HepG2 (cell line): ENCODE results near the gene PPP1R13B. TPM values are rescaled to one million over a fixed set of nuclear protein-coding genes. Genes with fewer than 3 reads are reported as not detected.
A peak's percentile ranks its signal among the peaks of the same experiment; 100 is the strongest.

Experiments
- AGO2 ChIP-seq: fragments of 200-400 bp; formaldehyde crosslinking; optimal IDR thresholded peaks from 2 replicates; pipeline ENCODE3; 2017; ENCODE audit warnings: mild to moderate bottlenecking, low read depth, low read length, moderate library complexity
- DR1 ChIP-seq: sonication (generic); formaldehyde crosslinking; IDR thresholded peaks from 2 replicates; pipeline ENCODE4 v1.8.0; 2021; ENCODE audit warnings: mild to moderate bottlenecking, missing genetic modification reagents, inconsistent platforms
- HNRNPLL ChIP-seq: fragments of 200-400 bp; formaldehyde crosslinking; IDR thresholded peaks from 2 replicates; pipeline ENCODE4 v1.6.1; 2017; ENCODE audit warnings: mild to moderate bottlenecking, low read depth, low read length; ENCODE audit not compliant: poor library complexity, severe bottlenecking
- KDM2A ChIP-seq: sonication (generic); formaldehyde crosslinking; IDR thresholded peaks from 2 replicates; pipeline ENCODE4 v1.4.0; 2020; ENCODE audit warnings: low read depth, missing genetic modification reagents, borderline replicate concordance
- NFE2 ChIP-seq: sonication (generic); formaldehyde crosslinking; IDR thresholded peaks from 2 replicates; pipeline ENCODE4 v1.4.0; 2020; ENCODE audit warnings: missing genetic modification reagents
- PHF5A ChIP-seq: IDR thresholded peaks from one replicate; pipeline ENCODE4 v1.6.1; 2018; ENCODE audit warnings: low read depth, missing genetic modification reagents; ENCODE audit not compliant: unreplicated experiment
- POLR2AphosphoS5 ChIP-seq: IDR thresholded peaks from 2 replicates; pipeline ENCODE4 v1.6.1; 2012; ENCODE audit warnings: low read depth, low read length
- REST ChIP-seq, 2 experiments: IDR thresholded peaks; 2 replicates each; pipeline ENCODE4 v1.6.1; 2011 to 2012; ENCODE audit warnings: low read length in 2 of 2, borderline replicate concordance in 1 of 2, low read depth in 1 of 2, mild to moderate bottlenecking in 1 of 2, moderate library complexity in 1 of 2
- RXRA ChIP-seq: sonication (generic); formaldehyde crosslinking; IDR thresholded peaks from 2 replicates; pipeline ENCODE4 v1.5.1; 2020; ENCODE audit warnings: missing genetic modification reagents
- SP5 ChIP-seq: IDR thresholded peaks from 2 replicates; pipeline ENCODE4 v1.6.1; 2016; ENCODE audit warnings: low read depth, borderline replicate concordance
- TFAP4 ChIP-seq: sonication (generic); IDR thresholded peaks from 2 replicates; pipeline ENCODE4 v1.6.1; 2016; ENCODE audit warnings: low read depth, borderline replicate concordance
- ZBTB42 ChIP-seq: sonication (generic); formaldehyde crosslinking; IDR thresholded peaks from 2 replicates; pipeline ENCODE4 v1.5.0; 2020; ENCODE audit warnings: mild to moderate bottlenecking, missing genetic modification reagents
- ZNF34 ChIP-seq: sonication (generic); formaldehyde crosslinking; IDR thresholded peaks from 2 replicates; pipeline ENCODE4 v1.4.0; 2020; ENCODE audit warnings: mild to moderate bottlenecking, missing genetic modification reagents, borderline replicate concordance
- ZNF407 ChIP-seq: sonication (generic); formaldehyde crosslinking; IDR thresholded peaks from one replicate; pipeline ENCODE4 v1.5.1; 2020; ENCODE audit warnings: mild to moderate bottlenecking, missing genetic modification reagents; ENCODE audit errors: not compliant biosample characterization
- ZNF468 ChIP-seq: sonication (generic); formaldehyde crosslinking; IDR thresholded peaks from 2 replicates; pipeline ENCODE4 v1.8.0; 2022; ENCODE audit warnings: mild to moderate bottlenecking, moderate library complexity, missing genetic modification reagents
- ZNF761 ChIP-seq: sonication (generic); formaldehyde crosslinking; conservative IDR thresholded peaks from 2 replicates; pipeline ENCODE4 v1.4.0; 2020; ENCODE audit warnings: mild to moderate bottlenecking, missing genetic modification reagents
- ZNF780A ChIP-seq: sonication (generic); formaldehyde crosslinking; IDR thresholded peaks from 2 replicates; pipeline ENCODE4 v1.8.0; 2022; ENCODE audit warnings: mild to moderate bottlenecking, missing genetic modification reagents, moderate library complexity
- ZSCAN21 ChIP-seq: sonication (generic); formaldehyde crosslinking; IDR thresholded peaks from 2 replicates; pipeline ENCODE4 v1.8.0; 2022; ENCODE audit warnings: mild to moderate bottlenecking, missing genetic modification reagents, moderate library complexity, borderline replicate concordance
- polyA plus RNA-seq, 8 experiments: library from polyadenylated mRNA; depleted of rRNA in 3 of 8; stranded (reverse) in 7 of 8; unstranded in 1 of 8; fragments of >200 nt; fragmentation: Illumina TruSeq in 4 of 8; extraction: Trizol in 4 of 8; gene quantifications; 2 replicates each; pipeline versions ENCODE4 v1.2.1 to v1.2.3, GENCODE V29; 2011 to 2016; ENCODE audit warnings: low read depth in 4 of 8, missing spikeins in 1 of 8, mixed read lengths in 1 of 8; ENCODE audit not compliant: insufficient read depth in 1 of 8
- total RNA-seq, 5 experiments: library from RNA; depleted of rRNA; stranded (reverse); fragments of >200 nt; fragmentation: Illumina TruSeq; extraction: Trizol; gene quantifications; 2 replicates each; pipeline ENCODE4 v1.2.3, GENCODE V29; 2016; ENCODE audit warnings: low read depth in 1 of 5

The PPP1R13B gene
- total and polyA plus RNA-seq, 2 of the 13 experiments (the other 11 are each of a cell fraction or from before 2014, with no cell fraction given), result 4.6 to 9.4 TPM

GRCh38 chr14:103867523-103867953 is 20.2 kb upstream of the PPP1R13B start (continued):
- TF ChIP-seq POLR2AphosphoS5 (no peak), AGO2 (peak; percentile 72), SP5 (CRISPR knock-in tag) (peak; percentile 18; the same call in 1 of the 2 replicates), ZNF761 (CRISPR knock-in tag) (no peak), ZNF468 (CRISPR knock-in tag) (no peak), RXRA (CRISPR knock-in tag) (peak; percentile 29; the same call in 1 of the 2 replicates), DR1 (CRISPR knock-in tag) (no peak), ZSCAN21 (CRISPR knock-in tag) (0 out of 2 replicates have a peak, but pooled peaks have one; percentile 22), HNRNPLL (peak; percentile 31), ZNF34 (CRISPR knock-in tag) (no peak), ZBTB42 (no peak), PHF5A (CRISPR knock-in tag) (no peak), REST (IDR thresholded peaks at IDR 0.05; ENCODE audit: borderline replicate concordance in 1 of 2, low read depth in 1 of 2, low read length in 2 of 2) (no peak), KDM2A (CRISPR knock-in tag) (peak; percentile 53; the same call in 1 of the 2 replicates), ZNF780A (no peak), NFE2 (peak; percentile 62; the same call in 1 of the 2 replicates), ZNF407 (CRISPR knock-in tag) (peak; percentile 41), TFAP4 (peak; percentile 37; the same call in 1 of the 2 replicates)
